Sciatic nerve (tissue), 2 donors: ENCODE data around the gene USP14. TPM values are rescaled to one million over a fixed set of nuclear protein-coding genes. Genes with fewer than 3 reads are reported as not detected.
"Not testable (repeated sequence)": the region's sequence is repeated elsewhere in the genome, so short reads cannot be mapped to it uniquely, and the experiment has no call there.

Source experiments
- ATAC-seq: fragments of 200-7000 bp; cut with Tn5 transposase; one replicate; pipeline ENCODE4 v1.9.1; 2020; ENCODE audit warnings: mild to moderate bottlenecking, moderate library complexity
- DNase-seq: peaks from one replicate; pipeline ENCODE4 v3.0.0-alpha.2; 2020; ENCODE audit warnings: low spot score
- intact Hi-C: fragments of 100-400 bp; cut with DNase I; formaldehyde crosslinking; loops from one replicate; pipeline ENCODE4 v1.14.2; 2022
- total RNA-seq: library from RNA; stranded (reverse); fragmentation: NEBNext Ultra II Directional; extraction: Animal tissue kit (Norgen Biotek cat#: 25700); gene quantifications from one replicate; pipeline ENCODE4 v1.2.1, GENCODE V29; 2021
- donor health status: DM: no; HTN: no; CAD: no.
- donor health status: DM: no; HTN: no; CAD: no.

Gene USP14
- total RNA-seq, result 57.2 TPM

DNA sequence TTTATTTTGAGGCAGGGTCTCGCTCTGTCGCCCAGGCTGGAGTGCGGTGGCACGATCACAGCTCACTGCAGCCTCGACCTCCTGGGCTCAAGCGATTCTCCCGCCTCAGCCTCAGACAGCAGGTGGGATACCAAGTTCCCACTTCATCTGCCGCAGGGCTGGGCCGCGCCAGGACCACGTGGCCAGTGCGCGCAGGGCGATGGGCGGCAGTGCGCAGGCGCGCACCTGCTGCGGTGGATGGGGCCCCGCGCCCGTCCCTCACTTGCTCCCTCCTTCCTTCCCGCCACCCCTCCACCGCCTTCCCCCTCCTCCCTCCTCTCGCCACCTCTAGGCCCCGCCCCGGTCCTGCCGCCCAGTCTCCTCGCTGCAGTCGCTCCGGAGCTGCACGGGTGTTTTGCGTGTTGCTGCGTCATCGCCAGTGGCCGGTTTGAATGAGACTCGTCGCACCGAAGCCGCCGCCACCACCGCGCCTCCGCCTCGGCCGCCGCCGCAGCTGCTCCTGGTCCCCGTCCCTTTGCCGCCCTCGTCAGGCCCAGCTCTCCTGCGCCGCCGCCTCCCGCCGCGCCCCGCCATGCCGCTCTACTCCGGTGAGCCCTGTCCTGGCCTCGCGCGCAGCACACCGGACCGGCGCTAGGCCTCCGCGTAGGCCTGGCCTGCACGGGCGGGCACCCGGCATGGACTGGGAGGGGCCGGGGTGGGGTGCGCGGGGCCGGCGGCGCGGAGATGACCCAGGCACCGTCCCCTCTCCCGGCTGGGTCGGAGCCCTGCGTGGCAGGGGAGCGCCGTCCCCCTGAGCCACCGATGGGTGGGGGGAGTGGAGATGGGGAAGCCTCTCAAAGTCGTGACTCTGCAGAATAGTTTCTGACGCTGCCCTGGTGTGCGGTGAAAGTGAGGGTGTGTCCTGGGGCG, at the start of gene USP14:
Gene USP14 (plus strand): TSS at position 430 of the 909 bp plus-strand sequence. CDS start 142 bp downstream, at position 572.
- DNase-seq (peak; percentile 96), ATAC-seq (peak; percentile 99)
- intact Hi-C loops, result no loop called here

DNA sequence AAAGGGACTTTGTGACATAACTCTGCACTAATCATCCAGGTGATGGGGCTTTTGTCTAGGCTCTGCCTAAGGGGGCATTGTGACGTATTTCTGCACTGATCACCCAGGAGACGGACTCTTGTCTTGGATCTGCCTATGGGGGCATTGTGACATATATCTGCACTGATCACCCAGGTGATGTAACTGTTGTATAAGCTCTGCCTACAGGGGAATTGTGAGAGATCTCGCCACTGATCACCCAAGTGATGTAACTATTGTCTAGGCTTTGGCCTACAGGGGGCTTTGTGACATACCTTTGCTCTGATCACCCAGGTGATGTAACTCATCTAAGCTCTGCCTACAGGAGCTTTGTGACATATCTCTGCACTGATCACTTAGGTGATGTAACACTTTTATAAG, 49.7 kb upstream of the USP14 start:
- peak; percentile 14 for ATAC-seq
- DNase-seq, intact Hi-C loops: not testable (repeated sequence)

DNA sequence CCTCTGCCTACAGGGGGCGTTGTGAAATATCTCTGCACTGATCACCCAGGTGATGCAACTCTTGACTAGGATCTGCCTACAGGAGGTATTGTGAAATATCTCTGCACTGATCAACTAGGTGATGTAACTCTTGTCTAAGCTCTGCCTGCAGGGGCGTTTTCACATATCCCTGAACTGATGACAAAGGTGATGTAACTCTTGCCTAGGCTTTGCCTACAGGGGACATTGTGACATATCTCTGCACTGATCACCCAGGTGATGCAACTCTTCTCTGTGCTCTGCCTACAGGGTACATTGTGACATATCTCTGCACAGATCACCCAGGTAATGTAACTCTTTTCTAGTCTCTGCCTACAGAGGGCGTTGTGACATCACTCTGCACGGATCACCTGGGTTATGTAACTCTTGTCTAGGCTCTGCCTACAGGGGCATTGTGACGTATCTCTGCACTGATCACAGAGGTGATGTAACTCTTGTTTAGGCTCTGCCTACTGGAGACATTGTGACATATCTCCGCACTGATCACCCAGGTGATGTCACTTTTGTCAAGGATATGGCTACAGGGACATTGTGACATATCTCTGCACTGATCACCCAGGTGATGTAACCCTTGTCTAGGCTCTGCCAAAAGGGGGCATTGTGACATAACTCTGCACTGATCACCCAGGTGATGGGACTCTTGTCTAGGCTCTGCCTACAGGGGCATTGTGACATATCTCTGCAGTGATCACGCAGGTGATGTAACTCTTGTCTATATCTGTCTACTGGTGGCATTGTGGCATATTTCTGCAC, 49.0 kb upstream of the USP14 start:
- DNase-seq (peak; percentile 73), ATAC-seq (peak; percentile 49)
- intact Hi-C loops, result not testable (repeated sequence)

DNA sequence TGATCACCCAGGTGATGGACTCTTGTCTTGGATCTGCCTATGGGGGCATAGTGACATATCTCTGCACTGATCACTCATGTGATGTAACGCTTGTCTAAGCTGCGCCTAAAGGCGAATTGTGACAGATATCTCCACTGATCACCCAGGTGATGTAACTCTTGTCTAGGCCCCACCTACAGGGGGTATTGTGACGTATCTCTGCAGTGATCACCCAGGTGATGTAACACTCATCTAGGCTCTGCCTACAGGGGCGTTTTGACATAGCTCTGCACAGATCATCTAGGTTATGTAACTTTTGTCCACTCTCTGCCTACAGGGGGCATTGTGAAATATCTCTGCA, 48.5 kb upstream of the USP14 start:
- intact Hi-C loops, DNase-seq, ATAC-seq: not testable (repeated sequence)

DNA sequence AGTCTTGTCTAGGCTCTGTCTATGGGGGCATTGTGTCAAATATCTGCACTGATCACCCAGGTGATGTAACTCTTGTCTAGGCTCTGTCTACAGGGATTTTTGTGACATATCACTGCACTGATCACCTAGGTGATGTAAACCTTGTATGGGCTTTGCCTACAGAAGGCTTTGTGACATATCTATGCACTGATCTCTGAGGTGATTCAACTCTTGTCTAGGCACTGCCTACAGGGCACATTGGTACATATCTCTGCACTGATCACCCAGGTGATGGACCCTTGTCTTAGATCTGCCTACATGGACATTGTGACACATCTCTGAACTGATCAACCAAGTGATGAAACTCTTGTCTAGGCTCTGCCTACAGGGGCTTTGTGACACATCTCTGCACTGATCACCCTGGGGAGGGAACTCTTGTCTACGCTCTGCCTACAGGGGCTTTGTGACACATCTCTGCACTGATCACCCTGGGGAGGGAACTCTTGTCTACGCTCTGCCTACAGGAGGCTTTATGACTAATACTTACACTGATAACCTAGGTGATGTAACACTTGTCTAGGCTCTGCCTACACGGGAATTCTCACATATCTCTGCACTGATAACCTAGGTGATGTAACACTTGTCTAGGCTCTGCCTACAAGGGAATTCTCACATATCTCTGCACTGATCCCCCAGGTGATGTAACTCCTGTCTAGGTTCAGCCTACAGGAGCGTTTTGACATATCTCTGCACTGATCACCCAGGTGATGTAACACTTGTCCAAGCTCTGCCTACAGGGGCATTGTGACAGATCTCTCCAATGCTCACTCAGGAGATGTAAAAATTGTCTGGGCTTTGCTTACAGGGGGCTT, 47.8 kb upstream of the USP14 start:
- ATAC-seq, intact Hi-C loops, DNase-seq: not testable (repeated sequence)

DNA sequence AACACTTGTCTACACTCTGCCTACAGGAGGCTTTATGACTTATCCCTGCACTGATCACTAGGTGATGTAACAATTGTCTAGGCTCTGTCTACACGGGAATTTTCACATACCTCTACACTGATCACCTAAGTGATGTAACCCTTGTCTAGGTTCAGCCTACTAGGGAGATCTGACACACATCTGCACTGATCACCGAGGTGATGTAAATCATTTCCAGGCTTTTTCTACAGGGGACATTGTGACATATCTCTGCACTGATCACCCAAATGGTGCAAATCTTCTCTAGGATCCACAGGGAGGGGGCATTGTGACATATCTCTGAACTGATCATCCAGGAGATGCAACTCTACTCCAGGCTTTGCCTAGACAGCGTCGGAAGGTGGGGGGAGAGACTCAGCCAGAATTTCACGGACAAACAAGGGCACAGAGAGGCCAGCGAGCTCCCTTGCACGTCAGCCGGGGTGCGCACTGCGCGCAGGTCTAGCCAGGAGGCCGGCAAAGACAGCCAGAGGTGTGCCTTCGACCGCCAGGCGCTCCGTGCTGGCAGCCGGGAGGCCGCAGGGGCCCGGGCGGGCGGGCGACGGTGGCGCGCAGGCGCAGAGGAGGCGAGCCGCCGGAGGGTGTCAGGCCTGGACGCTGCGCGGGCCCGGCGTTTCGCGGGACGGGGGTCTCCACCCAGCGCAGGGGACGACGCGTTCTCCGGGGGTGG, 46.9 kb upstream of the USP14 start:
- intact Hi-C loops, result no loop called here
- DNase-seq (peak; percentile 79), ATAC-seq (peak; percentile 7)

DNA sequence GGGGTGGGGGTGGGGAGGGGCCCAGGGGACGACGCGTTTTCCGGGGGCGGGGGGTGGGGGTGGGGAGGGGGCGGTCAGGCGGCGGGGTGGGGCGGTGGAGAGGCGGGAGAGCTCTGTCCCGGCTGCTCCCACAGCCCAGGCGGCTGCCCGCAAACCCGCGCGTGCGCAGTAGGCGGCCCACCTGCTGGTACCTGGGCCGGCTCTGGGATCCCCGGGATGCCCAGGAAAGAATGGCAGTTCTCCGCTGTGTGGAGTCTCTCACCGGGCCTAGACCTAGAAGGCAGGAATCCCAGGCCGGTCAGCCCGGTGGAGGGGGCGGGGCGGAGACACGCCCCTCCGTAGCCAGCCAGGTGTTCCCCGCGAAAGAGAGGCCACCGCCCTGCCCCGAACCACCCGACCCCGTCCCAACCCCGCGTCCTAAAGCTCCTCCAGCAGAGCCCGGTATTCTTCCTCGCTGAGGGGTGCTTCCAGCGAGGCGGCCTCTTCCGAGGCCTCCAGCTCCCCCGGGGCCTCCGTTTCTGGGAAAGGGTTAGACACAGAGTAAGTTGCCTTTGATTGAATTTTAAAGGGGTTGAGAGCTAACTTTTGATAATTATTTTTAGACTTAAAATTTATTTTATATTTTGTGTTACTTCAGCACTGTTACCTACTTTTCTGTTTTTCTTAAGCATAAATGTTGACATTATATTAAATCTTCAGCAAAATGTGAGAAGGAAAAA, 46.2 kb upstream of the USP14 start:
- DNase-seq, result peak; percentile 85
- intact Hi-C loops, ATAC-seq: not testable (repeated sequence)

DNA sequence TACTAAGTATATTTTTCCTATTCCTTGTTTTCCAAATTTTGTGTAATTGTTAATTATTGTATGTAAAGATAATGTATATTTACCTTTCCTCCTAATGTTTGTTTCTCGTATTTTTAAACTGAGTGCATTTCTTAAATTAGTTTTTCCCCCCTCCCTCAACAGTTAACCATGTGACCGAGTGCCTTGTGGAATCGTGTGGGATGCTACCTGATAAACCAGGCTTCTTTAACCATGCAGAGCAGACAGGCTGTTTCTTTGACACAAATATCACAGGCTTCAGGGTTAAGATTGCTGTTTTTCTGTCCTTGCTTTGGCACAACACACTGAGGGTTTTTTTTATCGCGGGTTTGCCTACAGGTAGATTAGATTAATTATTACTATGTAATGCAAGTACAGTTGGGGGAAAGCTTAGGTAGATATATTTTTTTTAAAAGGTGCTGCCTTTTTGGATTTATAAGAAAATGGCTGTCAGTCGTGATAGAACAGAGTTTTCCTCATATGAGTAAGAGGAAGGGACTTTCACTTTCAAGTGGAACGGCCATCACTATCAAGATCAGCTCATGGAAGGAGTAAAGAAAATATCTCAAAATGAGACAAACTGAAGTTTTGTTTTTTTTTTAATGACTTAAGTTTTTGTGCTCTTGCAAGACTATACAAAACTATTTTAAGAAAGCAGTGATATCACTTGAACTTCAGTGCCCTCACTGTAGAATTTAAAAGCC, 37.7 kb upstream of the USP14 start:
- DNase-seq, ATAC-seq, intact Hi-C loops: not testable (repeated sequence)

DNA sequence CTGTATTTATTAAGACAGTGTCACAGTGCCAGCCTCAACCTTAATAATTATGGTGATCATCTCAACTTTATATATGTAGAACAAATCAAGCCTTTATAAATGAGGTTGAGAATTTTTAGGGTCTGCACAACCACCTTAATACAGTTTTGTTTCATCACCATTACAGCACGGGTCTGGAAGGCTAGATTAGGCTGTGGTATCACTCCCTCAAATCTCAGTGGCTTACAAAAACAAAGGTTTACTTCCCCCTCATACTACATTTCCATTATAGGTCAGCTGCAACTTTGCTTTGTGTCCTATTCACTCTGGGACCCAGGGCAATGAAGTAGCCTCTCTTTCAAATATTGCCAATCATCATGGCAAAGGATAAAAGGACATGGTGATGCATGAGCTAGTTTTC, 23.3 kb upstream of the USP14 start:
- ATAC-seq, result no peak
- intact Hi-C loops, result no loop called here
- DNase-seq, result no peak

DNA sequence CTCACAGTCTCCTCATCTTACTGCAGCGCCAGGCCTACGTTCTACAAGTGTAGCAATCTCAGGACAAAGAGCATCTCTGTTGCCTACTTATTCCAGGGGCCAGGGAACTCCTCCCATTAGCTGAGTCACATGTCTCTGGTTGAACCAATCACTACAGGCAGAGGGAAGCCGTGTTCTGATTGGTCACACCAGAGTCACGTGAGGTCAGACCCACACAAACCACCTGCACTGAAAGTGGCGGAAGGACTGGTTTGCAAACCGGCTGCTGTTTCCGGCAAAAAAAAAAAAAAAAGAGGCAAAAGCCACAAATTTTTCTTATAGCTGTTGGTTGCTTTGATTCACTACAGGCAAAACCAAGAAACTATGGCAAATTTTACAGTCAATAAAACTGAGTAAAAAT, 21.9 kb upstream of the USP14 start:
- ATAC-seq, result no peak
- intact Hi-C loops, result no loop called here
- no peak for DNase-seq

DNA sequence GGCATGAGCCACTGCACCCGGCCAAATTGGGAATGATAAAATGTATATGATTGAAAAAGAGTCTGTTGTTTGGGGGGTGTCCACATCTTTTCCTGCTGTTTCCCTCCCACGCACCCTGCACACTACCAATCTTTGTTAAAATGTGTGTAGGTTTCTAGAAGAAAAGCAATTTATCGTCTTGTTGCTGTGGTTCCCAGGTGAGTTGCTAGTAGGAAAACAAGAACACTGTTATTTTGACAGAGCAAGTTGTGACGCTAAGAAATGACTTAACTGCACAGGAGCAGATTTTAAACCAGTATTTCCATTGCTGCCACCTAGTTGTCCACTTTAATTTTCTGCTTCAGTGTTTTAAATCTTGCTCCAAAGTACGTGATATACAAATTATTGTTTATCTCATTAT, 21.0 kb upstream of the USP14 start:
- DNase-seq (no peak), ATAC-seq (no peak)
- intact Hi-C loops, result no loop called here

DNA sequence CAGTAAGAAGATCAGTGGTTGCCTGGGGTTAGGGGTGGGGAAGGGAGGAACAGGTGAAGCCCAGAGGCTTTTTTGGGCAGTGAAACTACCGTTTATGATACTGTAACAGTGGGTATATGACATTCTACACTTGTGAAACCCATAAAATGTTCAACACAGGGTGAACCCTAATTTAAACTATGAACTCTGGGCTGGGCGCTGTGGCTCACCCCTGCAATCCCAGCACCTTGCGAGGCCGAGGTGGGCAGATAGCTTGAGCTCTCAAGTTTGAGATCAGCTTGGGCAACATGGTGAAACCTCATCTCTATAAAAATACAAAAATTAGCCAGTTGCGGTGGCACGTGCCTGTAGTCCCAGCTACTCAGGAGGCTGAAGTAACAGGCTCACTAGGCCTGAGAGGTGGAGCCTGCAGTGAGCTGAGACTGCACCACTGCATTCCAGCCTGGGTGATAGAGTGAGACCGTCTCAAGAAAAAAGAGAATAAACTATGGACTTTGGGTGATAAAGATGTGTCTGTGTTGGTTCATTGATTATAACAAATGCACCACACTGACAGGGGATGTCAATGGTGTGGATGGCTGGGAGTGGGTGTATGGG, 17.6 kb upstream of the USP14 start:
- ATAC-seq (no peak), DNase-seq (no peak)
- intact Hi-C loops, result no loop called here

DNA sequence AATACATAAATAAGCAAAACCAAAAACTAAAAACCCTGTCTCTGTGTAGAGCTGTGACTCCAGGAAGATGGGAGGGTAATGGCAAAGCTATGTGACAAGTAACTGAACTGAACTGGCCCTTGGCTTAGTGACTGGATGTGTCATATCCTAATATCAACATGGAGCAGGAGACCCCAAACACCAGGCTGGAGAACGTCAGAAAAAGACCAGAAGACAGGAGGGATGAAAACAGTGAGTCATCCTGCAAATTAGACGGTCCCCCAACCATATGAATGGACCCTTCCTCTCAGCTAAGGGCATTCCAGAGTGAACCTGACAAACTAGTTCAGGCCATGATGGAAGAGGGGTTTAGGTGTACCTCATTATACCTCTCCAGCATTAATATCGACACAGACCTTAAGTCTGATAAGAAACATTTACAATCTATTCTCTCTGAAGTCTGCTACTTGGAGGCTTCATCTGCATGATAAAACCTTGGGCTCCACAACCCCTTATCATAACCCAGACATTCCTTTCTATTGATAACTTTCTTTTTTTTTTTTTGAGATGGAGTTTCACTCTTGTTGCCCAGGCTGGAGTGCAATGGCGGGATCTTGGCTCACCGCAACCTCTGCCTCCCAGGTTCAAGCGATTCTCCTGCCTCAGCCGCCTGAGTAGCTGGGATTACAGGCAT, 15.6 kb upstream of the USP14 start:
- ATAC-seq, DNase-seq, intact Hi-C loops: not testable (repeated sequence)

DNA sequence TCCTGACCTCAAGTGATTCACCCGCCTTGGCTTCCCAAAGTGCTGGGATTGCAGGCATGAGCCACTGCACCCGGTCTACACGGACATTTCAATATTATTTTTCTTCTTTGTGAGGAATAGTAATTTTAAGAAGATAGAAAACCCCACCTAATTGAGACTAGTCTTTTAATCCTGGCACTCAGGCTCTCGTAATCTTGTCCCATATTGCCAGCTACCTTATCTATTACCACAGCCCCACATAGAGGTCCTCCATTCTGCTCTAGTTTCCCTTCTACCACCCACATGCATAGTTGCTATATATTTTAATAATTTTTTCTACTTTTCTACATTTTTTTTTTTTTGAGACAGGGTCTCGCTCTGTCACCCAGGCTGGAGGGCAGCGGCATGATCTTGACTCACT, 9.5 kb upstream of the USP14 start:
- ATAC-seq (no peak), DNase-seq (no peak)
- intact Hi-C loops, result no loop called here

DNA sequence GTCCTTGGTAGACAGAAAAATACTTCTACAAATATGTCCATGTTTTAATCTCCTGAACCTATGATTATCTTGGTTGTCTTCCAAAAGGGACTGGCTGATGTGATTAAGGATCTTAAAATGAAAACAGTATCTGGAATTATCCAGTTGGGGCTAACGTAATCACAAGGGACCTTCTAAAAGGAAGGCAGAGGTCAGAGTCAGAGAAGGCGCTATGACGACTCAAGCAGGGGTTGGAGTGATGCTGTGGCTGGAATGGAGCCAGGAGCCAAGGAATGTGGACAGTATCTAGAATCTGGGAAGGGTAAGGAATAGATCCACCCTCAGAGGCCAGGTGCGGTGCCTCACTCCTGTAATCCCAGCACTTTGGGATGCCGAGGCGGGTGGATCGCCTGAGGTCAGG, 4.2 kb upstream of the USP14 start:
- DNase-seq, result no peak
- ATAC-seq, result no peak
- intact Hi-C loops, result no loop called here

DNA sequence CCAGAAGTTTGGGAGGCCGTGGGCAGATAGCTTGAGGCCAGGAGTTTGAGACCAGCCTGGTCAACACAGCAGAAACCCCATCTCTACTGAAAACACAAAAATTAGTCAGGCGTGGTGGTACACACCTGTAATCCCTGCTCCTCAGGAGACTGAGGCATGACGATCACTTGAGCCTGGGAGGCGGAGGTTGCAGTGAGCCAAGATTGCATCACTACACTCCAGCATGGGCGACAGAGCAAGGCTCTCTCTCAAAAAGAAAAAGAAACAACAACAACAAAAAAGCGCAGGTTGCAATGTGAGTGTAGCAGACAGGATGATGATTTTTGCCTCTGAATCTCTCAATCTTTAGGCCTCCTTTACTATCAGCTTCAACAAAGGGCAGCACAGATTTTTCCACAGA, 2.7 kb upstream of the USP14 start:
- DNase-seq (no peak), ATAC-seq (no peak)
- intact Hi-C loops, result no loop called here
